Activated CD8-positive, alpha-beta T cell treated with anti-CD3 and anti-CD28 coated beads, Interleukin-2, amount 10 ng/mL, durations not matched to agents 7 days and 5 days (primary cell): ENCODE results near the gene MKRN2. TPM values are rescaled to one million over a fixed set of nuclear protein-coding genes. Genes with fewer than 3 reads are reported as not detected.

Experiments used
- ATAC-seq: fragments of 150-1000 bp; cut with Tn5 transposase; one replicate; pipeline ENCODE4 v1.10.0; 2021; ENCODE audit warnings: moderate library complexity
- CTCF ChIA-PET: fragments of 350-600 bp; sonication (Branson Sonifier 250); formaldehyde crosslinking; loops from one replicate; lab custom pipeline; 2021; ENCODE audit warnings: antibody characterized with exemption; lab: Charles Lee
- POLR2A ChIA-PET: fragments of 350-600 bp; sonication (Branson Sonifier 250); formaldehyde crosslinking; loops from one replicate; lab custom pipeline; 2021; ENCODE audit warnings: antibody characterized with exemption; lab: Charles Lee
- DNase-seq: peaks from one replicate; pipeline ENCODE4 v3.0.0-alpha.2; 2020
- H3K27ac Mint-ChIP-seq: one replicate; pipeline ENCODE4 v1.8.0; 2021; ENCODE audit warnings: mild to moderate bottlenecking, mixed read lengths
- H3K27me3 Mint-ChIP-seq: one replicate; pipeline ENCODE4 v1.8.0; 2021; ENCODE audit warnings: low read depth, mixed read lengths
- H3K36me3 Mint-ChIP-seq: one replicate; pipeline ENCODE4 v1.8.0; 2021; ENCODE audit warnings: low read depth, mixed read lengths
- H3K4me1 Mint-ChIP-seq: one replicate; pipeline ENCODE4 v1.8.0; 2021; ENCODE audit warnings: low read depth, mixed read lengths
- H3K4me3 Mint-ChIP-seq: one replicate; pipeline ENCODE4 v1.8.0; 2021; ENCODE audit warnings: mild to moderate bottlenecking, mixed read lengths
- H3K9me3 Mint-ChIP-seq: one replicate; pipeline ENCODE4 v1.8.0; 2022; ENCODE audit warnings: mixed read lengths; ENCODE audit not compliant: insufficient read depth
- total RNA-seq, 2 experiments: library from RNA; stranded (reverse); gene quantifications; one replicate each; pipeline ENCODE4 v1.2.3, GENCODE V29; 2021

The MKRN2 gene
- total RNA-seq, 2 experiments from 2014 or later: 21.0 to 22.5 TPM

- Mint-ChIP-seq H3K36me3 (no peaks in the 10 kb centered on the region), H3K9me3 (no peaks in the 10 kb centered on the region), H3K4me3 (peak overlapping the region; percentile 82), H3K27me3 (peaks cover 21% of the 10 kb centered on the region), H3K4me1 (peaks cover 55% of the 10 kb centered on the region), H3K27ac (peak overlapping the region; percentile 90)
- DNase-seq (no peak), ATAC-seq (no peak)
- ChIA-PET CTCF (interaction anchor here (1.4 to 1.8 kb wide), 2 partner anchors 77 to 162 kb away, joined by 3 to 6 read pairs; no protein-coding TSS in a partner anchor), POLR2A (interaction anchor here (1.7 kb wide), 1 partner anchor 106 kb away, joined by 7 read pairs; the partner anchor contains the start of gene RAF1)
Measured at GRCh38 chr3:12557473-12558100, 700 bp downstream of the MKRN2 start.

- ATAC-seq: no peak
- Mint-ChIP-seq H3K9me3 (no peaks in the 10 kb centered on the region), H3K27ac (no peak overlapping the region), H3K4me3 (peak overlapping the region; percentile 82), H3K36me3 (peaks cover 1% of the 10 kb centered on the region), H3K27me3 (peaks cover 15% of the 10 kb centered on the region), H3K4me1 (peaks cover 52% of the 10 kb centered on the region)
- ChIA-PET POLR2A (interaction anchor here (1.0 to 1.6 kb wide), 2 partner anchors 16 to 106 kb away, joined by 4 to 5 read pairs; partner anchors contain the start of gene RAF1), CTCF (interaction anchor here (0.6 to 1.8 kb wide), 4 partner anchors 20 to 426 kb away, joined by 3 to 6 read pairs (median 3); no protein-coding TSS in a partner anchor)
- DNase-seq: no peak
Measured at GRCh38 chr3:12558706-12559105, 1.8 kb downstream of the MKRN2 start.

DNA sequence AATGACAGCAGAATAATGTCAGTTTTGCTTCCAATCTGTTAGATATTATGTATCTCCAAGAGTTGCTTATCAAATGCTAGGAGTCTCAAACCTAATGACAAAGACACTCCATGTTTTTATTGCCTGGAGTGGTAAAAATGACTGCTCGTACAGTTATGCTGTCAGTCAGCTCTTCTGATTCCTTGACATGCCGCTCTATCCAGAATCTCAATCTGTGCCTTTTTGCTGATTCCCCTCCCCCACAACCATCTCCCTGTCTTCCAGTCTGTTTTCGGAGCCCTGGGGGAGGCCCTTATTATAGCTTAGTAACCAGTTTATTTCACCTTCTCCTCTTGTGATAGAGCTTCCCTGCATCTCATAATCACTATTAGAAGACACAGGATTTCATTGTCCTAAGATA is 2.6 kb downstream of the MKRN2 start:
- CTCF ChIA-PET: interaction anchor here (1.1 to 1.8 kb wide), 2 partner anchors 19 to 160 kb away, joined by 3 to 6 read pairs; no protein-coding TSS in a partner anchor
- peaks cover 48% of the 10 kb centered on the region for H3K4me1 Mint-ChIP-seq
- H3K27me3 Mint-ChIP-seq: peaks cover 9% of the 10 kb centered on the region
- no peak for ATAC-seq
- H3K9me3 Mint-ChIP-seq: no peaks in the 10 kb centered on the region
- H3K4me3 Mint-ChIP-seq: no peak overlapping the region
- no peak for DNase-seq
- peaks cover 4% of the 10 kb centered on the region for H3K36me3 Mint-ChIP-seq
- no peak overlapping the region for H3K27ac Mint-ChIP-seq
- POLR2A ChIA-PET: interaction anchor here (1.0 to 1.6 kb wide), 2 partner anchors 15 to 105 kb away, joined by 4 to 5 read pairs; partner anchors contain the start of gene RAF1

DNA sequence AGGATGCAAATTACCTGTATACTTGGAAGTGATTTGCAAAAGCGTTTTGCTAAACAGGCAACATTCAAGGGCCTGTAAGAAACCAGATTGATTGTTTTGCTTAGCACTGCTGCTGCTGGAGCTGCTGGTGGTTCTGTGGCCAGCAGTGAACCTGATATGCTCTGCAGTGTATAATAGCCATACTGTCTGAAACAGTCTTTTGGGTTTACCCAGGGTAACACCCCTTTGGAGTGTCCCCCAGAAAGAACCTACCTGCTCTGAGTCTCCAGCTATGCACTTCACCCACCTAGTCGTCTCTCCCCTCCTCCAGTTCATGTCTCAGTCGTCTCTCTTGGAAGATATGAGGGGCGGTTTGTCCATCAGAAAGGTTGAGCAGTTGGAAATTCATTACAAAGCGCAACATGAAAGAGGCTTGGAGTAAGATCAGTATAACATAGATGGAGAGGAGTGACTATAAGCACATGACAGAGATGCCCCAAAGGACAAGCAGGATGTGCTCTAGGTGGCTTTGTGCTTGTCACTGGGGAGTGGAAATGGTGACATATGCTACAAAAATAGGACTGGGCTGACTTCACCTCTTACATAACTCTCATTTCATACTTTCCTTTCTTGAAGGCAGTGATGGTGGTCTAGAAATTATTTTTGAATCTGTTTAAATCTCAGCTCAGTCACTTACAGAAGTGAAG is 3.8 kb downstream of the MKRN2 start:
- H3K9me3 Mint-ChIP-seq: no peaks in the 10 kb centered on the region
- DNase-seq: peak; percentile 40
- H3K27me3 Mint-ChIP-seq: peaks cover 3% of the 10 kb centered on the region
- peak overlapping the region; percentile 50 for H3K27ac Mint-ChIP-seq
- ChIA-PET CTCF (no interaction called here), POLR2A (interaction anchor here (1.0 kb wide), 2 partner anchors 76 to 102 kb away, joined by 3 read pairs; partner anchors contain the start of gene TSEN2)
- no peak for ATAC-seq
- H3K36me3 Mint-ChIP-seq: peaks cover 11% of the 10 kb centered on the region
- H3K4me3 Mint-ChIP-seq: no peak overlapping the region
- H3K4me1 Mint-ChIP-seq: peaks cover 46% of the 10 kb centered on the region

- DNase-seq (no peak), ATAC-seq (no peak)
- ChIA-PET POLR2A (interaction anchor here (0.6 to 1.0 kb wide), 3 partner anchors 30 to 101 kb away, joined by 3 read pairs; partner anchors contain the start of gene TSEN2), CTCF (no interaction called here)
- peaks cover 45% of the 10 kb centered on the region for H3K4me1 Mint-ChIP-seq
- no peak overlapping the region for H3K4me3 Mint-ChIP-seq
- H3K36me3 Mint-ChIP-seq: peaks cover 17% of the 10 kb centered on the region
- H3K9me3 Mint-ChIP-seq: no peaks in the 10 kb centered on the region
- no peaks in the 10 kb centered on the region for H3K27me3 Mint-ChIP-seq
- H3K27ac Mint-ChIP-seq: no peak overlapping the region
Measured at GRCh38 chr3:12561397-12561796, 4.5 kb downstream of the MKRN2 start.

- Mint-ChIP-seq H3K9me3 (no peaks in the 10 kb centered on the region), H3K27ac (no peak overlapping the region), H3K27me3 (no peaks in the 10 kb centered on the region), H3K4me3 (no peak overlapping the region), H3K36me3 (peaks cover 22% of the 10 kb centered on the region), H3K4me1 (peaks cover 42% of the 10 kb centered on the region)
- no peak for DNase-seq
- ATAC-seq: no peak
- ChIA-PET POLR2A (no interaction called here), CTCF (interaction anchor here (0.6 to 0.8 kb wide), 2 partner anchors 9 to 248 kb away, joined by 3 read pairs; no protein-coding TSS in a partner anchor)
Measured at GRCh38 chr3:12562451-12562850, 5.6 kb downstream of the MKRN2 start.

- ATAC-seq: no peak
- ChIA-PET POLR2A (no interaction called here), CTCF (no interaction called here)
- Mint-ChIP-seq H3K9me3 (no peaks in the 10 kb centered on the region), H3K4me1 (peaks cover 6% of the 10 kb centered on the region), H3K27me3 (no peaks in the 10 kb centered on the region), H3K4me3 (no peak overlapping the region), H3K36me3 (peaks cover 50% of the 10 kb centered on the region), H3K27ac (no peak overlapping the region)
- DNase-seq: no peak
Measured at GRCh38 chr3:12566976-12567375, 10.1 kb downstream of the MKRN2 start.

DNA sequence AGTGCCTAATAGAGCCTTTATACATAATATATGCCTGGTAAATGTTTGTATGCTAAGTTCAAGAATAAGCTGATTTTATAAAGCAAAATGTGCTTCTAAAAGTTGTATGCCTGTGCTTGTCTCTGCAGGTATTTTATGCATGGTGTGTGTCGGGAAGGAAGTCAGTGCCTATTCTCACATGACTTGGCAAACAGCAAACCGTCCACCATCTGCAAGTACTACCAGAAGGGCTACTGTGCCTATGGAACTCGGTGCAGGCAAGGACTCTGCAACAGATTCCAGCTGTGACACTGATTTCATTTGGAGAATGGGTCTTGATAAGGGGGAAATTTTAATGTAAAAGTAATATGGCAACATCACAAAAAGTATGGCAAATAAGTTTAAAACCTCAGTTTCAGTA is 11.9 kb downstream of the MKRN2 start:
- H3K4me3 Mint-ChIP-seq: no peak overlapping the region
- ATAC-seq (no peak), DNase-seq (no peak)
- no peaks in the 10 kb centered on the region for H3K9me3 Mint-ChIP-seq
- H3K27ac Mint-ChIP-seq: no peak overlapping the region
- H3K36me3 Mint-ChIP-seq: peaks cover 59% of the 10 kb centered on the region
- CTCF ChIA-PET: no interaction called here
- peaks cover 6% of the 10 kb centered on the region for H3K4me1 Mint-ChIP-seq
- no peaks in the 10 kb centered on the region for H3K27me3 Mint-ChIP-seq
- POLR2A ChIA-PET: no interaction called here

- ChIA-PET CTCF (no interaction called here), POLR2A (no interaction called here)
- Mint-ChIP-seq H3K9me3 (no peaks in the 10 kb centered on the region), H3K36me3 (peaks cover 64% of the 10 kb centered on the region), H3K27me3 (no peaks in the 10 kb centered on the region), H3K4me3 (no peak overlapping the region), H3K27ac (no peak overlapping the region), H3K4me1 (peaks cover 6% of the 10 kb centered on the region)
- DNase-seq (no peak), ATAC-seq (no peak)
Measured at GRCh38 chr3:12569836-12570235, 12.9 kb downstream of the MKRN2 start.

- ATAC-seq (no peak), DNase-seq (no peak)
- no peak overlapping the region for H3K4me3 Mint-ChIP-seq
- H3K9me3 Mint-ChIP-seq: no peaks in the 10 kb centered on the region
- peaks cover 66% of the 10 kb centered on the region for H3K36me3 Mint-ChIP-seq
- ChIA-PET POLR2A (no interaction called here), CTCF (no interaction called here)
- H3K27me3 Mint-ChIP-seq: no peaks in the 10 kb centered on the region
- no peaks in the 10 kb centered on the region for H3K4me1 Mint-ChIP-seq
- no peak overlapping the region for H3K27ac Mint-ChIP-seq
Measured at GRCh38 chr3:12571986-12572385, 15.1 kb downstream of the MKRN2 start.

DNA sequence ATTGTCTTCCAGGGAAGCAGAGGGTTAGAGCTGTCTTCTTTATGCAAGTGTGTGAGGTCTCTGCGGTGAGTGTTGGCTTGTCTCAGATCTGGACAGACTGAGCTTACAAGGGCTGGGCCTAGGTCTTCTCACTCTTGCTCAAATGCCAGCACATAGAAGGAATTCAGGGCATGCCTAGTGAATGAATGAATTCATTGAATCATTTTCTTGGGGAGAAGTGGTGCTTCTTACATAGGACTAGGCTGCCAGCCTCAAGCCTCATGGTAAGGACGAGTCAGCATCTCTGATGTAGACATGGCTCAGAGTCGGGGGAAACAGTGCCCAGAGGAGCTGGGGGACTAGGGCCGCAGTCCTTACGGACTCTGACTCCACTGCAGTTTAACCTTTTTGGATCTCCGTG is 17.2 kb downstream of the MKRN2 start:
- Mint-ChIP-seq H3K27ac (peak overlapping the region; percentile 24), H3K36me3 (peaks cover 76% of the 10 kb centered on the region), H3K4me1 (no peaks in the 10 kb centered on the region), H3K4me3 (no peak overlapping the region), H3K9me3 (no peaks in the 10 kb centered on the region), H3K27me3 (no peaks in the 10 kb centered on the region)
- ATAC-seq: no peak
- ChIA-PET CTCF (no interaction called here), POLR2A (interaction anchor here (1.1 kb wide), 1 partner anchor 15 kb away, joined by 4 read pairs; no protein-coding TSS in a partner anchor)
- no peak for DNase-seq

DNA sequence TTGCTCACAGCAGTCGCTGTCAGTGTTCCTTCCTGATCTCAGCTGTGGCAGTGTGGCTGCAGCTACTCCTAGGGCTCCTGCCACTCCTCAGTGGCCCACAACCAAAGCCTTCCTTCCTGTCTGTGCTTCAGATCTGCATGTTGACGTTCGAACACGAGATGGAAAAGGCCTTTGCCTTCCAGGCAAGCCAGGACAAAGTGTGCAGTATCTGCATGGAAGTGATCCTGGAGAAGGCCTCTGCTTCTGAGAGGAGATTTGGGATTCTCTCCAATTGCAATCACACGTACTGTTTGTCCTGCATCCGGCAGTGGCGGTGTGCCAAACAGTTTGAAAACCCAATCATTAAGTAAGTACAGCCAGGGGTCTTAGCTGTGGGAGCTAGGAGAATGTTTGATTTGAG is 17.8 kb downstream of the MKRN2 start:
- no peak for DNase-seq
- no peaks in the 10 kb centered on the region for H3K9me3 Mint-ChIP-seq
- POLR2A ChIA-PET: interaction anchor here (1.1 kb wide), 1 partner anchor 15 kb away, joined by 4 read pairs; no protein-coding TSS in a partner anchor
- H3K36me3 Mint-ChIP-seq: peaks cover 78% of the 10 kb centered on the region
- no peaks in the 10 kb centered on the region for H3K4me1 Mint-ChIP-seq
- no peaks in the 10 kb centered on the region for H3K27me3 Mint-ChIP-seq
- H3K4me3 Mint-ChIP-seq: no peak overlapping the region
- CTCF ChIA-PET: no interaction called here
- H3K27ac Mint-ChIP-seq: no peak overlapping the region
- ATAC-seq: no peak
